Gastroesophageal sphincter (tissue), 3 donors: ENCODE data around the gene ANO10.

Experiments used
- POLR2AphosphoS5 ChIP-seq: sonication (generic); formaldehyde crosslinking; IDR thresholded peaks from one replicate; pipeline ENCODE4 v1.6.1; 2017; ENCODE audit warnings: antibody characterized with exemption
- TF ChIP-seq, protein P1 (sequence below), 4 experiments: fragments of 200-600 bp in 2 of 4; fragments of 450-650 bp in 2 of 4; sonication (generic) in 1 of 4; IDR thresholded peaks; one replicate each; pipeline ENCODE4 v1.5.1; 2017 to 2019; ENCODE audit warnings: antibody characterized with exemption in 4 of 4, mild to moderate bottlenecking in 2 of 4, moderate library complexity in 2 of 4

DNA sequence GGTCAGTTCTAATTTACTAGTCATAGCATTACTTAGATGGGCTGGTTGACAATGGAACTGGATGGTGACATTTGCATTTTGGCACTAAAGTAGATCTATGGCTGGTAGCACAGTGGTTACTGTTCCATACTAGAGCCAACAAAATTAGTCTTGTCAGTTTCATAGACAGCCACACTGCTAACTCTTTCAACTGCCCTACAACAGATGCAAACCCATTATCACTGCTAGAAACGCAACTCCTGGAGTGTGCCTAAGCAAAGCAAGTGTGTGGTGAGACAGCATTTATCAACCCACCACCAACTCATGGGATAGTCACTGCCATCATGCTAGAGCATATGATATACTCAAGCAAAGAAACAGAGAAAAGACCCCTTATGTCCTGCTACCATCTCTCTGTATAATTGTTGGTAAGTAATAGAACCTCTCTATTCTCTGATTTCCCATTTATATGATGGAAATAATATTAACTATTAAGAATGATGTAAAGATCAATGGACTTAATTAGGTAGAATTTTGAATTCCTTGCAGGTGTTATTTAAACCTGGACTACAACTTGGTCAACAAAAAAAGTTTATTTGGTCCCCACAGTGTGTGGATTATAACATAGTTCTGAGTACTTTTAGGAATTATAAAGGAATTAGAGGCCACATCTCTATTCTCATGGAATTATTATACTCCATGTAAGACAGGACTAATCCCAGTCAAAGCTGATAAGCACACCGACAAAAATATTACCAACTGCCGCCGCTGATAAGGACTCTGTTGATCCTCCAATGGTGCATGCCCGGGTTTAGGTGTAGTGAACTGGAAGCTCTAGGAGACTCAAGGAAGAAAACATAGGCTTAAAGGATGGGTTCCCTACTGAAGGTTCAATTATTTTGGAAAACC, 49.1 kb upstream of the ANO10 start:
- TF ChIP-seq, protein P1, sequence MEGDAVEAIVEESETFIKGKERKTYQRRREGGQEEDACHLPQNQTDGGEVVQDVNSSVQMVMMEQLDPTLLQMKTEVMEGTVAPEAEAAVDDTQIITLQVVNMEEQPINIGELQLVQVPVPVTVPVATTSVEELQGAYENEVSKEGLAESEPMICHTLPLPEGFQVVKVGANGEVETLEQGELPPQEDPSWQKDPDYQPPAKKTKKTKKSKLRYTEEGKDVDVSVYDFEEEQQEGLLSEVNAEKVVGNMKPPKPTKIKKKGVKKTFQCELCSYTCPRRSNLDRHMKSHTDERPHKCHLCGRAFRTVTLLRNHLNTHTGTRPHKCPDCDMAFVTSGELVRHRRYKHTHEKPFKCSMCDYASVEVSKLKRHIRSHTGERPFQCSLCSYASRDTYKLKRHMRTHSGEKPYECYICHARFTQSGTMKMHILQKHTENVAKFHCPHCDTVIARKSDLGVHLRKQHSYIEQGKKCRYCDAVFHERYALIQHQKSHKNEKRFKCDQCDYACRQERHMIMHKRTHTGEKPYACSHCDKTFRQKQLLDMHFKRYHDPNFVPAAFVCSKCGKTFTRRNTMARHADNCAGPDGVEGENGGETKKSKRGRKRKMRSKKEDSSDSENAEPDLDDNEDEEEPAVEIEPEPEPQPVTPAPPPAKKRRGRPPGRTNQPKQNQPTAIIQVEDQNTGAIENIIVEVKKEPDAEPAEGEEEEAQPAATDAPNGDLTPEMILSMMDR (IDR thresholded peaks at IDR 0.05), result no peak
- TF ChIP-seq POLR2AphosphoS5, result no peak
